ENCODE results near the gene TPPP2.

GRCh38 chr14:20998139-20998538 is 31.9 kb upstream of the TPPP2 start:
- no peak for TF ChIP-seq CTCF (IDR thresholded peaks at IDR 0.05 in 4 of 5, conservative IDR thresholded peaks at IDR 0.05 in 1 of 5)
- no peak for TF ChIP-seq POLR2A (IDR thresholded peaks at IDR 0.05)

Measured in gastrocnemius medialis (tissue), 4 donors.